HEK293 (cell line): ENCODE results near the gene RNF6.
A peak's percentile ranks its signal among the peaks of the same experiment; 100 is the strongest.
"Not testable (repeated sequence)": the region's sequence is repeated elsewhere in the genome, so short reads cannot be mapped to it uniquely, and the experiment has no call there.

Experiments
- CTCF ChIA-PET: fragments of 350-600 bp; formaldehyde crosslinking; extraction: SDS; loops from one replicate; lab custom pipeline; 2021; ENCODE audit warnings: antibody characterized with exemption; lab: Yijun Ruan, JAX
- POLR2A ChIA-PET: fragments of 300-600 bp; formaldehyde crosslinking; extraction: SDS; loops from one replicate; lab custom pipeline; 2020; ENCODE audit warnings: antibody characterized with exemption, inconsistent platforms; lab: Yijun Ruan, JAX
- H3K27ac ChIP-seq: fragments of 200-500 bp; sonication (Bioruptor generic); 2 replicates; pipeline ENCODE4 v1.5.1; 2014; ENCODE audit warnings: low read depth, low read length, control low read depth, inconsistent platforms; ENCODE audit errors: extremely low read depth
- H3K36me3 ChIP-seq, 2 experiments: fragments of 200-500 bp in 1 of 2; sonication (Bioruptor generic) in 1 of 2; 1 replicate in 1 of 2; 2 replicates in 1 of 2; pipeline ENCODE4 v1.5.1; 2014 to 2017; ENCODE audit warnings: inconsistent platforms in 2 of 2, low read length in 2 of 2; ENCODE audit not compliant: control insufficient read depth in 2 of 2, insufficient read depth in 1 of 2
- H3K4me1 ChIP-seq: fragments of 200-500 bp; sonication (Bioruptor generic); 2 replicates; pipeline ENCODE4 v1.5.1; 2014; ENCODE audit warnings: mild to moderate bottlenecking, low read length, inconsistent platforms; ENCODE audit not compliant: control insufficient read depth, insufficient read depth
- H3K4me3 ChIP-seq: 2 replicates; pipeline ENCODE4 v1.5.1; 2011; ENCODE audit warnings: low read depth, mild to moderate bottlenecking, control low read depth, low read length, moderate library complexity
- H3K9me3 ChIP-seq: fragments of 200-500 bp; sonication (Bioruptor generic); 2 replicates; pipeline ENCODE4 v1.5.1; 2014; ENCODE audit warnings: low read depth, low read length, inconsistent platforms; ENCODE audit not compliant: control insufficient read depth, insufficient read depth
- KLF16 ChIP-seq: fragments of 450-650 bp; formaldehyde crosslinking; IDR thresholded peaks from 2 replicates; pipeline ENCODE4 v1.5.1; 2017; ENCODE audit warnings: missing biosample characterization, missing genetic modification characterization
- OSR2 ChIP-seq: fragments of 450-650 bp; formaldehyde crosslinking; IDR thresholded peaks from 2 replicates; pipeline ENCODE4 v1.5.1; 2016; ENCODE audit warnings: missing biosample characterization, missing genetic modification characterization
- RBAK ChIP-seq: fragments of 450-650 bp; formaldehyde crosslinking; IDR thresholded peaks from 2 replicates; pipeline ENCODE4 v1.5.1; 2016; ENCODE audit warnings: missing biosample characterization, missing genetic modification characterization
- SP3 ChIP-seq: fragments of 450-650 bp; formaldehyde crosslinking; IDR thresholded peaks from 2 replicates; pipeline ENCODE4 v1.5.1; 2016; ENCODE audit warnings: missing biosample characterization, missing genetic modification characterization
- ZBTB17 ChIP-seq: fragments of 450-650 bp; formaldehyde crosslinking; IDR thresholded peaks from 2 replicates; pipeline ENCODE4 v1.5.1; 2016; ENCODE audit warnings: missing biosample characterization, missing genetic modification characterization
- ZIC2 ChIP-seq: fragments of 450-650 bp; formaldehyde crosslinking; IDR thresholded peaks from 2 replicates; pipeline ENCODE4 v1.5.1; 2016; ENCODE audit warnings: missing biosample characterization, missing genetic modification characterization
- ZNF112 ChIP-seq: fragments of 450-650 bp; formaldehyde crosslinking; IDR thresholded peaks from 2 replicates; pipeline ENCODE4 v1.5.0; 2017; ENCODE audit warnings: missing biosample characterization, missing genetic modification characterization
- ZNF274 ChIP-seq, 2 experiments: fragments of 200-500 bp in 1 of 2; fragments of 450-650 bp in 1 of 2; sonication (Bioruptor generic) in 1 of 2; formaldehyde crosslinking in 1 of 2; IDR thresholded peaks; 2 replicates each; pipeline versions ENCODE4 v1.5.1 to v1.6.1; 2014 to 2016; ENCODE audit warnings: borderline replicate concordance in 1 of 2, inconsistent platforms in 1 of 2, low read length in 1 of 2, missing biosample characterization in 1 of 2, missing genetic modification characterization in 1 of 2
- ZNF366 ChIP-seq: fragments of 450-650 bp; formaldehyde crosslinking; conservative IDR thresholded peaks from 2 replicates; pipeline ENCODE4 v1.5.1; 2016; ENCODE audit warnings: missing biosample characterization, missing genetic modification characterization
- ZNF423 ChIP-seq: fragments of 450-650 bp; formaldehyde crosslinking; IDR thresholded peaks from 2 replicates; pipeline ENCODE4 v1.5.1; 2016; ENCODE audit warnings: missing biosample characterization, missing genetic modification characterization
- ZNF473 ChIP-seq: fragments of 450-650 bp; formaldehyde crosslinking; IDR thresholded peaks from 2 replicates; pipeline ENCODE4 v1.5.1; 2017; ENCODE audit warnings: missing biosample characterization, missing genetic modification characterization
- ZNF521 ChIP-seq: fragments of 450-650 bp; formaldehyde crosslinking; IDR thresholded peaks from 2 replicates; pipeline ENCODE4 v1.5.1; 2017; ENCODE audit warnings: missing biosample characterization, mild to moderate bottlenecking, missing genetic modification characterization
- ZNF660 ChIP-seq: fragments of 450-650 bp; IDR thresholded peaks from 2 replicates; pipeline ENCODE4 v1.5.1; 2018; ENCODE audit warnings: missing biosample characterization, mild to moderate bottlenecking, missing genetic modification characterization
- TF ChIP-seq, protein P1 (sequence below): fragments of 450-650 bp; formaldehyde crosslinking; IDR thresholded peaks from 2 replicates; pipeline ENCODE4 v1.5.1; 2016; ENCODE audit warnings: missing biosample characterization, missing genetic modification characterization
- TF ChIP-seq, protein P2 (sequence below): fragments of 450-650 bp; IDR thresholded peaks from 2 replicates; pipeline ENCODE4 v1.5.1; 2018; ENCODE audit warnings: missing biosample characterization, mild to moderate bottlenecking, missing genetic modification characterization

Gene RNF6

DNA sequence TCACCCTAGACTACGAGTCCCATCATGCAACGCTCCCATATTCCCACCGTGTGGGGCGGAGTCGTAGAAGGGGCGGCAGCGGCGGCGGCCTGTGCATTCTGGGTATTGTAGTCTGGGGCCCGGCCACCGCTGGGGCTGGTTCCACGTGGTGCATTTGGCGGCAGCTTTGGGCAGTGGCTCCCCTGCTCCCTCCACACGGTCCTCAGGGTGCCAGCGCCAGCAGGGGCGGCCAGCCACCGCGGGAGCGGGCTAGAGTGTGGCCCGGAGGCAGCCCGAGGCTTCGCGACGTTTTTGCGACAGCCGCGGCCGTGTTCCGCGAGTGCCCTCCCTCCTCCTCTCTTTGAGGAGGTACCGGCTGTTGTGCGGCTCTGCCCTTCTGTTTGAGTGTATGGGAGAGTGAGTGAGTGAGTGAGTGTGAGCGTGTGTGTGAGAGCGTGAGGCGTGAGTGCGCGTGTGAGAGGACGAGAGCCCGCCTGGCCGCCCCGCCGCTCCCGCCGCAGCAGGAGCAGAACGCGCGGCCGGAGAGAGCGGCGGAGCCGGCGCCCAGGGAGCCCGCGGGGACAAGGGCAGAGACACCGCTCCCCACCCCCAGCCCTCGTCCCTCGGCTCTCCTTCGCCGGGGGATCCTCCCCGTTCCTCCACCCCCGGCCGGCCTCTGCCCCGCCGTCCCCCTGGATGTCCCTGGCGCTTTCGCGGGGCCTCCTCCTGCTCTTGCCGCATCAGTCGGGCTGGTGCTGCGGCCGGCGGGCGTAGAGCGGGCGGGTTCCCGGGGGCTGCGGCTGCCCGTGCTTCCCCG, 31.9 kb upstream of the RNF6 start, which contains the start of gene CDK8 (continued):
- peak; percentile 100 for TF ChIP-seq SP3 (tag by site-specific recombination)
- TF ChIP-seq RBAK (tag by site-specific recombination), result no peak
- TF ChIP-seq ZIC2 (tag by site-specific recombination), result peak; percentile 60
- TF ChIP-seq, protein P1, sequence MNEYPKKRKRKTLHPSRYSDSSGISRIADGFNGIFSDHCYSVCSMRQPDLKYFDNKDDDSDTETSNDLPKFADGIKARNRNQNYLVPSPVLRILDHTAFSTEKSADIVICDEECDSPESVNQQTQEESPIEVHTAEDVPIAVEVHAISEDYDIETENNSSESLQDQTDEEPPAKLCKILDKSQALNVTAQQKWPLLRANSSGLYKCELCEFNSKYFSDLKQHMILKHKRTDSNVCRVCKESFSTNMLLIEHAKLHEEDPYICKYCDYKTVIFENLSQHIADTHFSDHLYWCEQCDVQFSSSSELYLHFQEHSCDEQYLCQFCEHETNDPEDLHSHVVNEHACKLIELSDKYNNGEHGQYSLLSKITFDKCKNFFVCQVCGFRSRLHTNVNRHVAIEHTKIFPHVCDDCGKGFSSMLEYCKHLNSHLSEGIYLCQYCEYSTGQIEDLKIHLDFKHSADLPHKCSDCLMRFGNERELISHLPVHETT, result 0 out of 2 replicates have a peak, but pooled peaks have one; percentile 28
- peak; percentile 44; the same call in 1 of the 2 replicates for TF ChIP-seq KLF16 (tag by site-specific recombination)

DNA sequence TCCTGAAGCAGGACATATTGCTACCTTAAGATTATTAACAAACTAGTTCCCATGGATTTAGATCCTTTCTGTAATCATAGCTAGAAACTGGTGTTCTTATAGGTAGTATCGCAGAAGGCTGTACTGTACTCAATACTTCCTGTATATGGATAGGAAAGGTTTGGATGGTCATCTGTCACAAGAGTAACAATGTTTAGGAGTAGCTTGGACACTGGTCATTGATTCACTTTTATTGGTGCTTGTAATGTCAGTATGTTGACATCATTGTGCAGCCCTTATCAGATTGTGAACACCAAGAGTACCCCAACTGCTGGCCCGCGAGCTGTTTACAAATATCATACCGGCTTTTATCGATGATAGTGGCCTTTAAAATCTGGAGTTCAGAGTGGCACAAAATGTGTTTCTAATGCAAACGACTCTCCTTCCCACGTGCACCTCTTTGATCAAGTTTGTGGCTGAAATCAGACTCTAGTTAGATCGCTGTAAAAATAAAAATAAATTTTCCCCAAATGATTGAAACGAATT, 31.2 kb upstream of the RNF6 start:
- H3K4me1 ChIP-seq, result peaks cover 9% of the 10 kb centered on the region; the same call in 1 of the 2 replicates
- H3K9me3 ChIP-seq, result no peaks in the 10 kb centered on the region
- ChIA-PET POLR2A (interaction anchor here (0.7 to 1.0 kb wide), 2 partner anchors 31 to 1206 kb away, joined by 3 to 4 read pairs; partner anchors contain the start of gene RNF6), CTCF (interaction anchor here (0.7 kb wide), 1 partner anchor 16 kb away, joined by 4 read pairs; no protein-coding TSS in a partner anchor)
- peak overlapping the region; percentile 78 for H3K4me3 ChIP-seq
- peak overlapping the region; percentile 98 for H3K27ac ChIP-seq
- TF ChIP-seq OSR2 (no peak), ZNF521 (tag by site-specific recombination) (no peak), ZNF473 (tag by site-specific recombination) (no peak), ZNF274 (IDR thresholded peaks at IDR 0.05; ENCODE audit: low read length) (no peak), ZNF274 (tag by site-specific recombination; IDR thresholded peaks at IDR 0.05; ENCODE audit: borderline replicate concordance) (no peak), SP3 (tag by site-specific recombination) (no peak)
- H3K36me3 ChIP-seq, result no peaks in the 10 kb centered on the region

DNA sequence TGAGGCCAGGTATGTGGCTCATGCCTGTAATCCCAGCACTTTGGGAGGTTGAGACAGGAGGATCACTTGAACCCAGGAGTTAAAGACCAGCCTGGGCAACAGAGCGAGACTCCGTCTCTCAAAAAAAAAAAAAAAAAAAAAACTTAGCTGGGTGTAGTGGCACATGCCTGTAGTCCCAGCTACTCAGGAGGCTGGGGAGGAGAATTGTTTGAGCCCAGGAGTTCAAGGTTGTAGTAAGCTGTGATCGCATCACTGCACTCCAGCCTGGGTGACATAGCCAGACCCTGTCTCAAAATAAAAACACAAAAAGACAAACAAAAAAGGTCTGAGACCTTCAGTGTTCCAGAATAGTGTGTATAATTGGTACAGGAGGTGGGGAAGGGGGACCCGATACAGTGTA, 29.9 kb upstream of the RNF6 start:
- CTCF ChIA-PET, result not testable (repeated sequence)

DNA sequence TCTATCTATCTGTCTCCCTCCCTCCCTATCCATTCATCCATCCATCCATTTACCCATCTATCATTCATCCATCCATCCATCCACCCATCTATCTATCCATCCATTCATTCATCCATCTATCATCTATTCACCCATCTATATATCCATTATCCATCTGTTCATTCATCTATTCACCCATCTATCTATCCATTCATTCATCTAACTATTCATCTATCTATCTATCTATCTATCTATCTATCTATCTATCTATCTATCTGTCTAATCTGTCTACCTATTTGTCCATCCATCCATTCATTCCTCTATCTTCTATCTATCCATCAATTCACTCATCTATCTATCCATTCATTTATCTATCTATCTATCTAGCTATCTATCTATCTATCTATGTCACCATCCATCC, 27.4 kb upstream of the RNF6 start:
- no peaks in the 10 kb centered on the region for H3K9me3 ChIP-seq
- TF ChIP-seq ZNF660, result no peak
- peak; percentile 78 for TF ChIP-seq ZBTB17
- TF ChIP-seq ZNF366 (tag by site-specific recombination), result peak; percentile 86
- TF ChIP-seq ZNF112 (tag by site-specific recombination), result no peak
- TF ChIP-seq, protein P2, sequence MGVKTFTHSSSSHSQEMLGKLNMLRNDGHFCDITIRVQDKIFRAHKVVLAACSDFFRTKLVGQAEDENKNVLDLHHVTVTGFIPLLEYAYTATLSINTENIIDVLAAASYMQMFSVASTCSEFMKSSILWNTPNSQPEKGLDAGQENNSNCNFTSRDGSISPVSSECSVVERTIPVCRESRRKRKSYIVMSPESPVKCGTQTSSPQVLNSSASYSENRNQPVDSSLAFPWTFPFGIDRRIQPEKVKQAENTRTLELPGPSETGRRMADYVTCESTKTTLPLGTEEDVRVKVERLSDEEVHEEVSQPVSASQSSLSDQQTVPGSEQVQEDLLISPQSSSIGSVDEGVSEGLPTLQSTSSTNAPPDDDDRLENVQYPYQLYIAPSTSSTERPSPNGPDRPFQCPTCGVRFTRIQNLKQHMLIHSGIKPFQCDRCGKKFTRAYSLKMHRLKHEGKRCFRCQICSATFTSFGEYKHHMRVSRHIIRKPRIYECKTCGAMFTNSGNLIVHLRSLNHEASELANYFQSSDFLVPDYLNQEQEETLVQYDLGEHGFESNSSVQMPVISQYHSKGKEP (tag by site-specific recombination), result no peak
- TF ChIP-seq ZNF423 (tag by site-specific recombination), result no peak
- H3K4me3 ChIP-seq, result no peak overlapping the region
- no peaks in the 10 kb centered on the region; the same call in none of the 2 replicates for H3K4me1 ChIP-seq
- no peak overlapping the region for H3K27ac ChIP-seq
- POLR2A ChIA-PET, result no interaction called here
- H3K36me3 ChIP-seq, result no peaks in the 10 kb centered on the region
- CTCF ChIA-PET, result no interaction called here

More for the DNA sequence above, 29.9 kb upstream of the RNF6 start:
- H3K27ac ChIP-seq, H3K4me3 ChIP-seq, H3K36me3 ChIP-seq, POLR2A ChIA-PET, H3K4me1 ChIP-seq, H3K9me3 ChIP-seq: not testable (repeated sequence)
